K562 (cell line): ENCODE results near the gene GSX2. TPM values are rescaled to one million over a fixed set of nuclear protein-coding genes. Genes with fewer than 3 reads are reported as not detected.

Source experiments
- ATAC-seq: fragments of 200-7000 bp; cut with Tn5 transposase; 3 replicates; pipeline ENCODE4 v1.9.1; 2020; ENCODE audit warnings: moderate library complexity
- BruUV-seq: library from RNA; stranded (reverse); fragments of 400-500 nt; replicated peaks from 2 replicates; lab custom pipeline; 2021; lab: Mats Ljungman, UMichigan
- CTCF ChIA-PET: fragments of 300-600 bp; formaldehyde crosslinking; extraction: SDS; loops from one replicate; lab custom pipeline; 2021; ENCODE audit warnings: low intra/inter-chr PET ratio; lab: Yijun Ruan, JAX
- POLR2A ChIA-PET: fragments of 300-600, 350-650 bp; sonication (Branson Sonifier 250); formaldehyde crosslinking; extraction: SDS; loops from one replicate; lab custom pipeline; 2021; ENCODE audit warnings: antibody characterized with exemption, inconsistent platforms; lab: Yijun Ruan, JAX
- DNase-seq, 4 experiments: peaks; one replicate each; pipeline versions ENCODE4 v3.0.0 to v3.0.0-alpha.2; 2011 to 2018; ENCODE audit warnings: low spot score in 3 of 4, mixed read lengths in 3 of 4; ENCODE audit errors: extremely low read depth in 1 of 4
- FAIRE-seq: peaks from 2 replicates; lab custom pipeline; 2011; peaks lifted over from hg19 to GRCh38; lab: Jason Lieb, UNC
- H2AFZ ChIP-seq: 2 replicates; pipeline ENCODE4 v1.6.0; 2011; ENCODE audit warnings: low read depth, low read length, control low read depth, inconsistent platforms
- H3K27ac ChIP-seq: fragments of 200-600 bp; 3 replicates; pipeline ENCODE4 v1.8.0; 2011; ENCODE audit warnings: low read depth, mild to moderate bottlenecking, control low read depth, inconsistent platforms, low read length, moderate library complexity, mixed read lengths; ENCODE audit errors: extremely low read depth
- H3K27me3 ChIP-seq, 2 experiments: fragments of 300-600 bp in 1 of 2; 2 replicates in 1 of 2; 3 replicates in 1 of 2; pipeline versions ENCODE4 v1.6.0 to v1.8.0; 2011; ENCODE audit warnings: inconsistent platforms in 2 of 2, low read length in 2 of 2, mild to moderate bottlenecking in 1 of 2, mixed read lengths in 1 of 2, moderate library complexity in 1 of 2; ENCODE audit not compliant: control insufficient read depth in 2 of 2, insufficient read depth in 2 of 2
- H3K36me3 ChIP-seq: fragments of 300-600 bp; 3 replicates; pipeline ENCODE4 v1.8.0; 2011; ENCODE audit warnings: mild to moderate bottlenecking, low read length, inconsistent platforms; ENCODE audit not compliant: control insufficient read depth, insufficient read depth
- H3K4me1 ChIP-seq, 2 experiments: fragments of 200-600 bp in 1 of 2; replicated peaks in 1 of 2; 2 replicates in 1 of 2; 3 replicates in 1 of 2; pipeline versions ENCODE4 v1.5.1 to v1.8.0; 2011; ENCODE audit warnings: inconsistent platforms in 2 of 2, low read length in 2 of 2, mild to moderate bottlenecking in 1 of 2, mixed read lengths in 1 of 2, moderate library complexity in 1 of 2; ENCODE audit not compliant: control insufficient read depth in 2 of 2, insufficient read depth in 2 of 2
- H3K4me2 ChIP-seq: 2 replicates; pipeline ENCODE4 v1.6.1; 2011; ENCODE audit warnings: low read length, control low read depth, inconsistent platforms, mixed read lengths; ENCODE audit not compliant: insufficient read depth
- H3K4me3 ChIP-seq: fragments of 200-600 bp; sonication (generic), shearing (Covaris generic); 2 replicates; pipeline ENCODE4 v1.5.1; 2016; ENCODE audit warnings: control low read depth, inconsistent platforms
- H3K79me2 ChIP-seq: fragments of 200-600 bp; 3 replicates; pipeline ENCODE4 v1.8.0; 2011; ENCODE audit warnings: low read length, inconsistent platforms; ENCODE audit not compliant: control insufficient read depth, insufficient read depth
- H3K9ac ChIP-seq, 2 experiments: 2 replicates each; pipeline versions ENCODE4 v1.6.0 to v1.6.1; 2011; ENCODE audit warnings: low read depth in 2 of 2, low read length in 2 of 2, control low read depth in 1 of 2, inconsistent platforms in 1 of 2, mild to moderate bottlenecking in 1 of 2, mixed read lengths in 1 of 2; ENCODE audit not compliant: insufficient read depth in 1 of 2
- H3K9me1 ChIP-seq: one replicate; pipeline ENCODE4 v1.6.0; 2011; ENCODE audit warnings: inconsistent platforms, mild to moderate bottlenecking, low read length, moderate library complexity; ENCODE audit not compliant: control insufficient read depth, insufficient read depth
- H3K9me3 ChIP-seq: replicated peaks from 2 replicates; pipeline ENCODE4 v1.5.1; 2011; ENCODE audit warnings: low read depth, low read length, inconsistent platforms; ENCODE audit not compliant: control insufficient read depth, insufficient read depth
- H4K20me1 ChIP-seq: replicated peaks from 2 replicates; pipeline ENCODE4 v1.6.1; 2011; ENCODE audit warnings: low read length, inconsistent platforms, mixed read lengths; ENCODE audit not compliant: control insufficient read depth, insufficient read depth
- ASH1L ChIP-seq: fragments of 450-650 bp; IDR thresholded peaks from 2 replicates; pipeline ENCODE4 v1.6.1; 2018; ENCODE audit warnings: borderline replicate concordance, mild to moderate bottlenecking, low read depth; ENCODE audit not compliant: partially characterized antibody
- BDP1 ChIP-seq: IDR thresholded peaks from 3 replicates; pipeline ENCODE4 v1.6.1; 2011; ENCODE audit not compliant: insufficient read length, insufficient read depth
- MYC ChIP-seq, 2 experiments: fragments of 250-450 bp in 1 of 2; sonication (Bioruptor Pico) in 1 of 2; IDR thresholded peaks; 2 replicates each; pipeline versions ENCODE4 v1.5.1 to v1.6.1; 2012 to 2021; ENCODE audit warnings: low read depth in 2 of 2, borderline replicate concordance in 1 of 2, improper control_type of control experiment in 1 of 2, low read length in 1 of 2, mild to moderate bottlenecking in 1 of 2, moderate library complexity in 1 of 2
- SIN3A ChIP-seq, 2 experiments: fragments of 150-350 bp in 1 of 2; IDR thresholded peaks; 2 replicates each; pipeline ENCODE4 v1.6.1; 2011 to 2016; ENCODE audit warnings: borderline replicate concordance in 2 of 2, low read depth in 2 of 2, low read length in 2 of 2, mild to moderate bottlenecking in 2 of 2, moderate library complexity in 2 of 2; ENCODE audit not compliant: control insufficient read depth in 1 of 2
- ZNF431 ChIP-seq: sonication (generic); formaldehyde crosslinking; IDR thresholded peaks from 2 replicates; pipeline ENCODE4 v1.8.0; 2022; ENCODE audit warnings: mild to moderate bottlenecking, missing genetic modification reagents
- WGBS: fragments of 100-300 bp; shearing (Covaris generic); methylation state at CpG from one replicate; pipeline ENCODE4 v1.1.6; 2016; ENCODE audit warnings: low coverage, mixed read lengths; ENCODE audit not compliant: insufficient coverage; ENCODE audit errors: missing lambda C conversion rate; 5-methylcytosine and 5-hydroxymethylcytosine counted together
- in situ Hi-C: fragments of 300-500 bp; cut with MboI; formaldehyde crosslinking; loops from 4 replicates; pipeline ENCODE4 v1.15.0; 2018; ENCODE audit warnings: inconsistent platforms, mixed read lengths
- intact Hi-C: fragments of 100-400 bp; cut with micrococcal nuclease; formaldehyde crosslinking; loops from 2 replicates; pipeline ENCODE4 v1.14.2; 2022
- polyA plus RNA-seq, 8 experiments: library from polyadenylated mRNA; depleted of rRNA in 4 of 8; stranded (reverse) in 5 of 8; unstranded in 3 of 8; fragments of >200 nt; fragmentation: Nextera tagmentation in 2 of 8; fragmentation: Illumina TruSeq in 1 of 8; extraction: Ambion mirVana in 2 of 8; extraction: Trizol in 1 of 8; gene quantifications; 2 replicates each; pipeline versions ENCODE4 v1.2.1 to v1.2.3, GENCODE V29; 2011 to 2014; ENCODE audit warnings: inconsistent platforms in 1 of 8, missing spikeins in 1 of 8
- total RNA-seq, 7 experiments: library from RNA; depleted of rRNA in 6 of 7; stranded (reverse); fragments of >200 nt in 6 of 7; fragmentation: Illumina TruSeq in 2 of 7; extraction: Trizol in 2 of 7; gene quantifications; 2 replicates each; pipeline versions ENCODE4 v1.2.1 to v1.2.3, GENCODE V29; 2011 to 2021; ENCODE audit warnings: low replicate concordance in 1 of 7
- TF ChIP-seq, protein P1 (sequence below): fragments of 250-450 bp; sonication (Bioruptor Pico); IDR thresholded peaks from 2 replicates; pipeline ENCODE4 v1.8.0; 2022; ENCODE audit warnings: inconsistent platforms, mild to moderate bottlenecking, moderate library complexity, borderline replicate concordance

Gene GSX2
- total and polyA plus RNA-seq, 9 of the 15 experiments (the other 6 are each of a cell fraction or from before 2014, with no cell fraction given): not detected

- in situ Hi-C loops: no loop called here
- POLR2A ChIA-PET: no interaction called here
- no peak overlapping the region for H3K4me2 ChIP-seq
- peaks cover 0 to 7% of the 10 kb centered on the region in 2 experiments; a peak in 2 of 5 replicates for H3K4me1 ChIP-seq
- no peaks in the 10 kb centered on the region for H3K9me3 ChIP-seq
- DNase-seq: no peak
- H3K79me2 ChIP-seq: no peaks in the 10 kb centered on the region
- H3K4me3 ChIP-seq: no peak overlapping the region
- TF ChIP-seq ASH1L (no peak), MYC (IDR thresholded peaks at IDR 0.05; ENCODE audit: low read depth, low read length) (no peak), MYC (CRISPR knock-in tag; IDR thresholded peaks at IDR 0.05; ENCODE audit: borderline replicate concordance, low read depth) (no peak), BDP1 (no peak), SIN3A (IDR thresholded peaks at IDR 0.05; ENCODE audit: borderline replicate concordance in 2 of 2, control insufficient read depth in 1 of 2, low read depth in 2 of 2, low read length in 2 of 2) (no peak), ZNF431 (CRISPR knock-in tag) (no peak)
- TF ChIP-seq, protein P1, sequence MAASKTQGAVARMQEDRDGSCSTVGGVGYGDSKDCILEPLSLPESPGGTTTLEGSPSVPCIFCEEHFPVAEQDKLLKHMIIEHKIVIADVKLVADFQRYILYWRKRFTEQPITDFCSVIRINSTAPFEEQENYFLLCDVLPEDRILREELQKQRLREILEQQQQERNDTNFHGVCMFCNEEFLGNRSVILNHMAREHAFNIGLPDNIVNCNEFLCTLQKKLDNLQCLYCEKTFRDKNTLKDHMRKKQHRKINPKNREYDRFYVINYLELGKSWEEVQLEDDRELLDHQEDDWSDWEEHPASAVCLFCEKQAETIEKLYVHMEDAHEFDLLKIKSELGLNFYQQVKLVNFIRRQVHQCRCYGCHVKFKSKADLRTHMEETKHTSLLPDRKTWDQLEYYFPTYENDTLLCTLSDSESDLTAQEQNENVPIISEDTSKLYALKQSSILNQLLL (CRISPR knock-in tag): no peak
- H3K9ac ChIP-seq: no peak overlapping the region
- intact Hi-C loops: loop anchor here (5.0 kb wide), 1 partner anchor 164 kb away; no protein-coding TSS in a partner anchor
- no peak for ATAC-seq
- H2AFZ ChIP-seq: no peak overlapping the region
- H3K27me3 ChIP-seq: peaks cover 60 to 82% of the 10 kb centered on the region in 2 experiments
- H3K9me1 ChIP-seq: no peaks in the 10 kb centered on the region
- BruUV-seq: no TSS peak
- no peaks in the 10 kb centered on the region; the same call in 1 of the 2 replicates for H4K20me1 ChIP-seq
- no peak overlapping the region for H3K27ac ChIP-seq
- no peak for FAIRE-seq
- H3K36me3 ChIP-seq: no peaks in the 10 kb centered on the region
- under 1% methylated on average over 13 of the region's 13 CpGs for WGBS
- CTCF ChIA-PET: no interaction called here
These were observed 3.5 kb upstream of the GSX2 start for GRCh38 chr4:54096295-54096962.
